CD4-positive, alpha-beta T cell treated with Interleukin-15 for 1 hour (primary cell): ENCODE data around the gene FBLN2.

Experiments used
- DNase-seq: peaks from one replicate; pipeline ENCODE4 v3.0.0-alpha.2; 2020

FBLN2 gene

GRCh38 chr3:13651775-13652428 lies 103.0 kb downstream of the FBLN2 start:
- DNase-seq = no peak

GRCh38 chr3:13652728-13653127 lies 103.8 kb downstream of the FBLN2 start:
- no peak for DNase-seq

- no peak for DNase-seq
Observed at GRCh38 chr3:13653631-13654279, 104.8 kb downstream of the FBLN2 start.

GRCh38 chr3:13654330-13655060 lies 105.6 kb downstream of the FBLN2 start:
- DNase-seq = peak; percentile 29

GRCh38 chr3:13655061-13655913 lies 106.4 kb downstream of the FBLN2 start:
- no peak for DNase-seq

GRCh38 chr3:13656584-13657301 lies 107.8 kb downstream of the FBLN2 start:
- DNase-seq = no peak

- peak; percentile 57 for DNase-seq
Observed at GRCh38 chr3:13657660-13658435, 108.9 kb downstream of the FBLN2 start.

- DNase-seq = no peak
Observed at GRCh38 chr3:13658681-13659080, 109.8 kb downstream of the FBLN2 start.

GRCh38 chr3:13659221-13659969 lies 110.5 kb downstream of the FBLN2 start:
- no peak for DNase-seq

GRCh38 chr3:13660042-13660874 lies 111.3 kb downstream of the FBLN2 start:
- no peak for DNase-seq

GRCh38 chr3:13661121-13661520 lies 112.2 kb downstream of the FBLN2 start:
- no peak for DNase-seq

GRCh38 chr3:13662238-13662847 lies 113.4 kb downstream of the FBLN2 start:
- DNase-seq = no peak

- no peak for DNase-seq
Observed at GRCh38 chr3:13663781-13664535, 115.0 kb downstream of the FBLN2 start.

- DNase-seq = no peak
Observed at GRCh38 chr3:13665582-13666226, 116.8 kb downstream of the FBLN2 start.

- no peak for DNase-seq
Observed at GRCh38 chr3:13666227-13666619, 117.3 kb downstream of the FBLN2 start.

- no peak for DNase-seq
Observed at GRCh38 chr3:13666781-13667709, 118.1 kb downstream of the FBLN2 start.

- DNase-seq = no peak
Observed at GRCh38 chr3:13668136-13668535, 119.2 kb downstream of the FBLN2 start.
